Activated T-helper 17 cell treated with anti-CD3 and anti-CD28 coated beads, Interleukin-2, amount 50 U/mL, for 72 hours (primary cell): ENCODE results near the gene TMEM109. TPM values are rescaled to one million over a fixed set of nuclear protein-coding genes. Genes with fewer than 3 reads are reported as not detected.

Experiments used
- ATAC-seq: fragments of 150-1000 bp; cut with Tn5 transposase; replicated peaks from 2 replicates; pipeline ENCODE4 v1.10.0; 2021; ENCODE audit warnings: mild to moderate bottlenecking, moderate library complexity
- H3K27ac Mint-ChIP-seq: one replicate; pipeline ENCODE4 v1.8.0; 2022; ENCODE audit warnings: mixed read lengths
- H3K27me3 Mint-ChIP-seq: one replicate; pipeline ENCODE4 v1.8.0; 2022; ENCODE audit warnings: mixed read lengths
- H3K36me3 Mint-ChIP-seq: one replicate; pipeline ENCODE4 v1.8.0; 2022; ENCODE audit warnings: low read depth, mild to moderate bottlenecking, mixed read lengths
- H3K4me1 Mint-ChIP-seq: one replicate; pipeline ENCODE4 v1.8.0; 2022; ENCODE audit warnings: mixed read lengths
- H3K4me3 Mint-ChIP-seq: one replicate; pipeline ENCODE4 v1.8.0; 2022; ENCODE audit warnings: mild to moderate bottlenecking, mixed read lengths
- H3K9me3 Mint-ChIP-seq: one replicate; pipeline ENCODE4 v1.8.0; 2022; ENCODE audit warnings: mixed read lengths
- total RNA-seq, 2 donors: library from RNA; stranded (reverse); gene quantifications; one replicate each; pipeline ENCODE4 v1.2.3, GENCODE V29; 2022

TMEM109 gene
- total RNA-seq, 2 donors from 2014 or later = 42.8 to 99.7 TPM

DNA sequence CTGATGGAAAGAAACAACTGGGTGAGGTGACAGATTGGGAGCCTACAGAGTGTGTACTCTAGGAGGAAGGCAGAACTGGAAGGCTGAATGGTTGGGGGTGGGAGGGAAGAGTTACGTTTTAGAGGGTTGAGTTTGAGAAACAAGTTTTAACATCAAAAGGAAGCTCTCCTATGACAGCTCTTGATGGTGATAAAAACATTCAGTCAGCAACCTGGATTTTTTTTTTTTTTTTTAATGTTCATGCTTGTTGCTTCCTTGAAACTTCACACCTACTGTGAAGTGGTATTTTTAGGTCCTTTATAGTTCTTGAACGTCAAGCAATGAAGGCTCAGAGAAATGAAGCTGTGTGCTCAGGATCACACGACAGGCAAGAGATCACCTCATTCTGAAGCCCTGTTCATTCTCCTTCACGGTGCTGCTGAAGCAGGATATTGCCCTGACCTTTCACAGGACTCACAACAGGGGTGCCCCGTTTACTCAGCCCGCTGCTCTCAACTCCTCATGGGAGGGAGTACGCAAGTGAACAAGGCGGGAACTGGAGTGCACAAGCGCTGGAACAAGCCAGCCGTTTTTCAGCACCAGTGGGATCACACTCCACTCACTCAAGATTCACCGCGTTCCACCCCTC lies 1.6 kb upstream of the TMEM109 start:
- peak overlapping the region; percentile 93 for H3K4me3 Mint-ChIP-seq
- no peaks in the 10 kb centered on the region for H3K9me3 Mint-ChIP-seq
- ATAC-seq = no peak
- H3K27me3 Mint-ChIP-seq = no peaks in the 10 kb centered on the region
- peaks cover 16% of the 10 kb centered on the region for H3K36me3 Mint-ChIP-seq
- H3K27ac Mint-ChIP-seq = peak overlapping the region; percentile 77
- H3K4me1 Mint-ChIP-seq = peaks cover 39% of the 10 kb centered on the region

DNA sequence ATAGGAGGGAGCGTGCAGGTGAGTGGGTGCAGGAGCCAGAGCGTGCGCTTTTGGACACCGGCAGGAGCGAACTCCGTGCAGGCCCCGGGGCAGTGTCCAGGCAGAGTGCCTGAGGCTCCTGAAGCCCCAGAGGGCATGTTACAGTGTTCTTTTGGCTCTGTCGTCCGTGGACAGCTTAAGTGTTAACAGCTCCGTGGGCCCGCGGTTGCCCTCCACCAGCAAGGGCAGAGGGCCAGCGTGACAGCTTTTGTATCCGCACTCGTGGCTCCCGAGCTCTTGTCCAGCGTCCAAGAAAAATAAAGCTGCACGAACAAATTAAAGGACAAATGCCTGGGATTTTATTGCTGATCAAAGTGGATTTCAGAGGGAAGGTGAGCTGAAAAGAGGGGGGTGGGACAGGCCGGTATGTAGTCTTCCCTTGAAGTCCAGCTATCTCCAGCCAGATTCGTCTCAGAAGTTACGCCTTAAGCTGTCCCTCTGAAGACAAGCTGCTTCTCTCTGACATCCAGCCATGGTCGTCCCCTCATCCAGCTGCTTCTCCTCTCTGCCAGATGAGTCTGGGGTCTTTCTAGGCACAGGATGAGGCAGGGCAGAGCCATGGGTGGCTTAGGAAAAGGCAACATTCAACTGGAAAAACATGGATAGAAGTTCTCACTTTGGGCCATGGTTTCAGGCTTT lies 968 bp upstream of the TMEM109 start:
- H3K4me3 Mint-ChIP-seq = peak overlapping the region; percentile 93

DNA sequence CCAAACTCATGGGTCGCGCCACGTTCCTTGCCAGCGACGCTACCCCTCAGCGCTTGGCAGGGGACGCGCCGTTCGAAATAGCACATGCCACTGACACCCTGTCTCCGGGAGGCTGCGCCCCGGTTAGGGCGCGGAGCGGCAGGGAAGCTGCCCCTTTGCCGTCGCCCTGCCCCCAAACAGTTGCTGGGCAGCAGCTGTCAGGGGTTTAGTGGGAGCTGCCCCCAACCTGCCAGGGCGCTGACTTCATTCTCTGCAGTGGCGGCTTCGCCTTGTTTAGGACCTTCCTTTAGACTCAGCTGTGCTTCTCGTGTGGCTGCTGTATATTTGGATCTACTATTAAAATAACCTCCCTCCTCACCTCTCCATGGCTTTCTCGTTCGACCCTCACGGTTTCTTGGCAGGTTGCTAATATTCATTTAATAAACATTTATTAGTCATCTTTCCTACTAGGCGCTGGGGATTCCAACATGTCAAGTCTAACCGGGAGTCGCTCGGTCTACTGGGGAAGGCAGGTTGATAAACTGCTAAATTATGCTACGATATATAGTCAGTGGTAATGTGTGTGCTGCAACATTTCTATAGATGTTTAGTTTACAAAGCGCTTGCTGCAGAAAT lies 782 bp downstream of the TMEM109 start:
- peaks cover 35% of the 10 kb centered on the region for H3K36me3 Mint-ChIP-seq
- no peaks in the 10 kb centered on the region for H3K9me3 Mint-ChIP-seq
- peaks cover 39% of the 10 kb centered on the region for H3K4me1 Mint-ChIP-seq
- peak; percentile 27 for ATAC-seq
- no peaks in the 10 kb centered on the region for H3K27me3 Mint-ChIP-seq
- H3K27ac Mint-ChIP-seq = peak overlapping the region; percentile 87
- H3K4me3 Mint-ChIP-seq = peak overlapping the region; percentile 93

More for the DNA sequence above, 968 bp upstream of the TMEM109 start:
- no peaks in the 10 kb centered on the region for H3K27me3 Mint-ChIP-seq
- peaks cover 18% of the 10 kb centered on the region for H3K36me3 Mint-ChIP-seq
- H3K27ac Mint-ChIP-seq = peak overlapping the region; percentile 90
- no peak for ATAC-seq
- no peaks in the 10 kb centered on the region for H3K9me3 Mint-ChIP-seq
- H3K4me1 Mint-ChIP-seq = peaks cover 39% of the 10 kb centered on the region

DNA sequence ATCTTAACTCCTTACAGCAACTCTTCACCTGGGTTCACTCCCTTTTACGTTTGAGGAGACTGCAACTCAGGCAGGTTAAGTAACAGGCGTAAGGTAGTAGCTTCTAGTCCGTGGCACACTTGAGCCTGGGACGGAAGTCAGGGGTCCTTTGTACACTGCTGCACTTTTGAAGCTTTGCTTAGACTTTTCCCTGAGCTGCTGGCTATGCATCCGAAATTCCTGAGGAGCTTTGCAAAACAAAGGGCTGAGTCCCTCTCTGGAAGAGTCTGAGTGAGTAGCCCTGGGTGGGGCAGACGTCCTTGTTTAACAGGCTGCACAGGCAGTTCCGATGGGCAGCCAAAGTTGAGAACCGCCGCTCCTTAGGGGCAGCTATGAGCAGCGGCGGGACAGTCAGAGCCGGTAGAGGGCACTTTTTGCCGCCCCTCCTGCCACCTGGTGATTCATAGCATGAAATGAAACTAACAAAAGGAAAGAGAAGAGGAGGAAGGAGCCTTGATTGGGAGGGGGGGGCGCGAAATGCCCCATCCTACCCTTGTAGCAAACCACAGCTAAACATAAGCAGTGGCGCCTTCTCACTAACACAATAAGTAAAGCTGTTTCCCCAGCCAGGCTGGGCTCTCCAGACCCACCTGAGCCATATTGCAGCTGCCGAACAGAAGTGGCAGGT lies 1.4 kb downstream of the TMEM109 start:
- peak; percentile 66 for ATAC-seq
- Mint-ChIP-seq H3K4me1 (peaks cover 38% of the 10 kb centered on the region), H3K36me3 (peaks cover 42% of the 10 kb centered on the region)

DNA sequence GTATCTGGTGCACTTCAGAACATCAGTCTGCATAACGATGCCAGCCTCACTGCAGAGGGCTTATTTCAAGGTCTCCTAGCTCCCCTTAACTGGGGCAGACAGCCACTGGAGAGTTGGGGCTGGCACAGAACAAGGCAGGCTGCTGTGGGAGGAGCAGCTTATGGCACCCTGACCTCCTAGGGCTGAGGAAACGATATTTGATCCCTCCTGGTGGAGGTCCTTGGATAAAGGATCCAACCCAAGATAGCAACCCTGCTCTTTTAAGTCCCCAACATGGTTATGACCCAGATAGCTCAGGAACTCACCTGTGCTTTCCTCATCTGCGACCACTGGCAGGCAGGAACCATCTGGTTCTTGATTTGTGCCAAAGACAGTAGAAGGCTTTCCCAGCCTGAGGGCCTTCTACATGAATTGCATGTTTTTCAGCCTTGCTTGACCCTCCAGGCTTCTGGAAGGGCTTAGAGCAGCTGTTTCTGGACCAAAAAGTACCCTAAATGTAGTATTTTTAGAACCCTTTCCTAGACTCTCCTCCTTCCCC lies 2.8 kb downstream of the TMEM109 start:
- Mint-ChIP-seq H3K27me3 (no peaks in the 10 kb centered on the region), H3K4me3 (peak overlapping the region; percentile 93), H3K9me3 (no peaks in the 10 kb centered on the region), H3K27ac (no peak overlapping the region), H3K36me3 (peaks cover 55% of the 10 kb centered on the region), H3K4me1 (peaks cover 32% of the 10 kb centered on the region)
- no peak for ATAC-seq

More for the DNA sequence above, 1.4 kb downstream of the TMEM109 start:
- Mint-ChIP-seq H3K4me3 (peak overlapping the region; percentile 93), H3K27me3 (no peaks in the 10 kb centered on the region), H3K9me3 (no peaks in the 10 kb centered on the region), H3K27ac (peak overlapping the region; percentile 87)

- no peak for ATAC-seq
- H3K4me1 Mint-ChIP-seq = peaks cover 28% of the 10 kb centered on the region
- H3K4me3 Mint-ChIP-seq = peak overlapping the region; percentile 93
- H3K9me3 Mint-ChIP-seq = no peaks in the 10 kb centered on the region
- H3K36me3 Mint-ChIP-seq = peaks cover 60% of the 10 kb centered on the region
- H3K27ac Mint-ChIP-seq = no peak overlapping the region
- H3K27me3 Mint-ChIP-seq = peaks cover under 1% of the 10 kb centered on the region
These were observed 3.3 kb downstream of the TMEM109 start for GRCh38 chr11:60917267-60917666.

GRCh38 chr11:60918251-60918938 lies 4.4 kb downstream of the TMEM109 start:
- Mint-ChIP-seq H3K36me3 (peaks cover 72% of the 10 kb centered on the region), H3K4me1 (peaks cover 30% of the 10 kb centered on the region), H3K9me3 (no peaks in the 10 kb centered on the region)

DNA sequence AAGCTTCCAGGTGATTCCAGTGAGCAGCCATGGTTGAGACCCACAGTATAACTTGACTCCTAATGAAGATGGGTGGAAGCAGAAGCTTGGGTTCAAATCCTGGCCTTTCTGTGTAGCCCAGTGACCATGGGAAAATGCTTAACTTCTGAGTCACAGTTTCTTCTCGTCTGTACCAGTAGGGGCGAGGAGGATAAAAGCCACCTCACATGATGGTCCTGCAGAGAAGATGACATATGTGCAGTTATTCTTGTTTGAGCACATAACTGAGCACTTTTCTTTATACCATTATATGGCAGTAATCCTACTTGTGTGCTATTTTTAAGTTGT lies 4.9 kb downstream of the TMEM109 start:
- peaks cover 75% of the 10 kb centered on the region for H3K36me3 Mint-ChIP-seq
- no peak overlapping the region for H3K4me3 Mint-ChIP-seq
- H3K27ac Mint-ChIP-seq = no peak overlapping the region
- H3K27me3 Mint-ChIP-seq = peaks cover 4% of the 10 kb centered on the region
- H3K4me1 Mint-ChIP-seq = peaks cover 27% of the 10 kb centered on the region
- H3K9me3 Mint-ChIP-seq = no peaks in the 10 kb centered on the region
- no peak for ATAC-seq

More at GRCh38 chr11:60918251-60918938, 4.4 kb downstream of the TMEM109 start:
- no peak overlapping the region for H3K4me3 Mint-ChIP-seq
- no peak overlapping the region for H3K27ac Mint-ChIP-seq
- no peak for ATAC-seq
- H3K27me3 Mint-ChIP-seq = peaks cover 4% of the 10 kb centered on the region

DNA sequence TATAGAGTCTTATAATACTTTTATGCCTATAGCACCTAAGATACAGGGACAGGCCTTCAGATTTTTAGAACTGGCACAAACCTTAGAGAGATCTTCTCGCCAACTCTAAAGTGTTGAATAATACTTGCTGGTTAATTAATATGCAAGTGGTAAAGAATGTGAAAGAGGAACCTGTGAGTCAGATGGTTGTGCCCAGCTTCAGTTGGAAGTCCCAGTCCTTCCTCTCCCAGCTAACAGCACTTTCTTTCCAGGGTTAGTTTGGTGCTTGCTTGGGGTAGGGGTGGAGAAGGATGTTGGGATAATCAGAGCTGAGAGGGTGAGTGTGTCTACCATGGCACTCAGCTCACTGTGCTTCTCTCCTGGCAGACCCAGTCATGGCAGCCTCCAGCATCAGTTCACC lies 5.4 kb downstream of the TMEM109 start:
- Mint-ChIP-seq H3K36me3 (peaks cover 76% of the 10 kb centered on the region), H3K4me3 (no peak overlapping the region), H3K9me3 (no peaks in the 10 kb centered on the region), H3K27ac (no peak overlapping the region), H3K27me3 (peaks cover 4% of the 10 kb centered on the region), H3K4me1 (peaks cover 27% of the 10 kb centered on the region)
- no peak for ATAC-seq

GRCh38 chr11:60919956-60920355 lies 6.0 kb downstream of the TMEM109 start:
- ATAC-seq = no peak
- Mint-ChIP-seq H3K9me3 (no peaks in the 10 kb centered on the region), H3K27ac (no peak overlapping the region), H3K4me3 (no peak overlapping the region), H3K36me3 (peaks cover 76% of the 10 kb centered on the region), H3K27me3 (peaks cover 4% of the 10 kb centered on the region), H3K4me1 (peaks cover 25% of the 10 kb centered on the region)

DNA sequence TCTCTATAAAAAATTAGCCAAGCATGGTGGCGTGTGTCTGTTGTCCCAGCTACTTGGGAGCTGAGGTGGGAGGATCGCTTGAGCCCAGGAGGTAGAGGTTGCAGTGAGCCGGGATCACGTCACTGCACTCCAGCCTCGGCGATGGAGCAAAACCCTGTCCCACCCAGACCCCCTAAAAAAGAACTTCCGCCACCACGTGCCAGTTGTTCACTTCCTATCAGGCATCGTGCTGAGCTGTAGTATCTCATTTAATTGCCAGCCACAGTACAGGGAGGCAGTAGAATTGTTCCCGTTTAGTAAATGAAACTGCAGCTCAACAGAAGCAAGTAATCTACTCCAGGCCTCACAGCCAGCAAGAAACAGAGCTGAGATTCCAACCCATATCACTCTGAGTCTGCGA lies 7.3 kb downstream of the TMEM109 start:
- Mint-ChIP-seq H3K9me3 (no peaks in the 10 kb centered on the region), H3K4me3 (no peak overlapping the region), H3K4me1 (peaks cover 17% of the 10 kb centered on the region), H3K27ac (no peak overlapping the region), H3K36me3 (peaks cover 67% of the 10 kb centered on the region), H3K27me3 (peaks cover 13% of the 10 kb centered on the region)
- ATAC-seq = no peak

GRCh38 chr11:60921777-60922335 lies 7.9 kb downstream of the TMEM109 start:
- Mint-ChIP-seq H3K4me1 (peaks cover 15% of the 10 kb centered on the region), H3K36me3 (peaks cover 67% of the 10 kb centered on the region), H3K9me3 (no peaks in the 10 kb centered on the region), H3K4me3 (no peak overlapping the region), H3K27ac (no peak overlapping the region), H3K27me3 (peaks cover 13% of the 10 kb centered on the region)
- ATAC-seq = no peak

DNA sequence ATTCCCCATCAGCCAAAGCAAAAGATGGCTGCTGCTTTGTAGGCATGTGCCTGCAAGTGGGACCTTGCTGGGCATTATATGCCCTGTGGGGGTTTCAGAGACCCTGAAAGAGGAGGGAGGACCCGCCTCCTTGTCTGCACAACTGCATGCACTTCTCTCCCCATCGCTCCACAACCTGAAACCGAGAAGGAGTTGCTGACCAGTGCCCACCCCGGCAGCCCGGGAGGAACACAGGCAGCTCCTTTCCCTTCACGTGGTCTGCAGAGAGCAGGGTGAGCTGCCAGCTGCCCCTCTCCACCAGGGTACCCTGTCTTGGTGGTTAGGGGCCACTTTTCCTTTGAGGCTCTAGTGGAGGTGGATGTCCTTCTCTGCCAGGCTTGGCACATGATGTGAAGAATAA lies 8.9 kb downstream of the TMEM109 start:
- Mint-ChIP-seq H3K27ac (no peak overlapping the region), H3K9me3 (no peaks in the 10 kb centered on the region), H3K4me3 (no peak overlapping the region), H3K4me1 (peaks cover 10% of the 10 kb centered on the region), H3K36me3 (peaks cover 63% of the 10 kb centered on the region), H3K27me3 (peaks cover 13% of the 10 kb centered on the region)
- no peak for ATAC-seq

DNA sequence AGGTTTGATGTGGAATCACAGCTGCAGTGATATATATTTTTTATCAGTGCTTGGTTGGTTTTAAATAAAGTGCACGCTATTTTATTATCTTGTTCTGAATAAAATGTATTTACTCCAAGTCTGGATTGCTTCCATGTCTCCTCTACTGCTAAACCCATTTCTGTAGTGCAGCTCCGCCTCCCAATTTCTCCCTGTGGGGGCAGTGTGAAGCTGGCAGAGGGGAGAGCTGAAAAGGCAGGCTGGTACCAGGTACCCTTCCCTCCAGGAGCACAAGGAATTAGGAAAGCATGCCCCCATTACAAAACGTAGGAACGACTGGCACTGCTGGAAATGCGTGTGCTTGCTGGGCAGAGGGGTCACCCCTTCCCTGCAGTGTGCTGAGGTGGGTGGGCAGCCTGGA lies 9.4 kb downstream of the TMEM109 start:
- ATAC-seq = no peak
- H3K9me3 Mint-ChIP-seq = no peaks in the 10 kb centered on the region
- H3K27ac Mint-ChIP-seq = no peak overlapping the region
- H3K27me3 Mint-ChIP-seq = peaks cover 13% of the 10 kb centered on the region
- peaks cover 59% of the 10 kb centered on the region for H3K36me3 Mint-ChIP-seq
- H3K4me3 Mint-ChIP-seq = peak overlapping the region; percentile 17
- peaks cover 10% of the 10 kb centered on the region for H3K4me1 Mint-ChIP-seq
